ENCODE results near the gene CYTH3. TPM values are rescaled to one million over a fixed set of nuclear protein-coding genes. Genes with fewer than 3 reads are reported as not detected.

CYTH3 gene
- total RNA-seq, 1 donor, result 89.4 TPM

- Histone ChIP-seq H4K20me1 (ENCODE audit: insufficient read depth, low read length) (peaks cover 4% of the 10 kb centered on the region), H3K27me3 (ENCODE audit: insufficient read depth, low read length) (no peaks in the 10 kb centered on the region), H3K4me3 (ENCODE audit: insufficient read depth, low read length) (no peak overlapping the region), H3K27ac (ENCODE audit: low read depth, low read length) (peak overlapping the region; percentile 90), H2AFZ (ENCODE audit: low read length) (no peak overlapping the region), H3K4me2 (ENCODE audit: insufficient read depth, low read length) (peak overlapping the region; percentile 37), H3K79me2 (ENCODE audit: insufficient read depth, low read length) (peaks cover 95% of the 10 kb centered on the region), H3K9me3 (ENCODE audit: low read depth, low read length) (no peaks in the 10 kb centered on the region), H3K36me3 (ENCODE audit: insufficient read depth, low read length) (no peaks in the 10 kb centered on the region), H3K4me1 (ENCODE audit: insufficient read depth, low read length) (peaks cover 51% of the 10 kb centered on the region)
- no peak for TF ChIP-seq CTCF (IDR thresholded peaks at IDR 0.05; ENCODE audit: extremely low read depth, low read depth, low read length)
- DNase-seq (ENCODE audit: insufficient read length, low spot score, missing footprints), result no peak
Observed at GRCh38 chr7:6262221-6262620, 10.2 kb downstream of the CYTH3 start.

DNA sequence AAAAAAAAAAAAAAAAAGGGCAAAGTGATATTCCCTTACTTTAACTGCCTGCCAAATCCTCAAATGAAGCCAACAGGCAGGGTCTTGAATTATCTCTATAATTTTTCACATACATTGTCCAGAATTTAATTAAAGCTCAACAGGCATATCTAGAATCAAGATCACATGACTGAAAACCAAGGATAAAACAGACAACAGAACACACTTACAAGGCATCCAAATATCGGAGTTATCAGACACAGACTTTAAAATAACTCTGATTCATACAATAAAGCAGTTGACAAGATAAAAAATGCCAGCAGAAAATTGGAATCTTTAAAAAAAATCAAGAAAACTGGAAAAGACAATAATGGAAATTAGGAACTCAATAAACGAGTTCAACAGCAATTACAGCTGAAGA is 10.7 kb downstream of the CYTH3 start:
- DNase-seq (ENCODE audit: insufficient read length, low spot score, missing footprints), result no peak
- peaks cover 54% of the 10 kb centered on the region for H3K4me1 ChIP-seq (ENCODE audit: insufficient read depth, low read length)
- H4K20me1 ChIP-seq (ENCODE audit: insufficient read depth, low read length), result no peaks in the 10 kb centered on the region
- H3K27ac ChIP-seq (ENCODE audit: low read depth, low read length), result peak overlapping the region; percentile 90
- no peaks in the 10 kb centered on the region for H3K27me3 ChIP-seq (ENCODE audit: insufficient read depth, low read length)
- no peak overlapping the region for H3K4me3 ChIP-seq (ENCODE audit: insufficient read depth, low read length)
- H3K36me3 ChIP-seq (ENCODE audit: insufficient read depth, low read length), result no peaks in the 10 kb centered on the region
- H2AFZ ChIP-seq (ENCODE audit: low read length), result no peak overlapping the region
- no peak for TF ChIP-seq CTCF (IDR thresholded peaks at IDR 0.05; ENCODE audit: extremely low read depth, low read depth, low read length)
- peak overlapping the region; percentile 37 for H3K4me2 ChIP-seq (ENCODE audit: insufficient read depth, low read length)
- no peaks in the 10 kb centered on the region for H3K9me3 ChIP-seq (ENCODE audit: low read depth, low read length)
- peaks cover 90% of the 10 kb centered on the region for H3K79me2 ChIP-seq (ENCODE audit: insufficient read depth, low read length)

- no peak for TF ChIP-seq CTCF (IDR thresholded peaks at IDR 0.05; ENCODE audit: extremely low read depth, low read depth, low read length)
- H3K4me2 ChIP-seq (ENCODE audit: insufficient read depth, low read length), result peak overlapping the region; percentile 61
- H3K27ac ChIP-seq (ENCODE audit: low read depth, low read length), result peak overlapping the region; percentile 90
- peak overlapping the region; percentile 7 for H3K4me3 ChIP-seq (ENCODE audit: insufficient read depth, low read length)
- H3K79me2 ChIP-seq (ENCODE audit: insufficient read depth, low read length), result peaks cover 87% of the 10 kb centered on the region
- no peak for DNase-seq (ENCODE audit: insufficient read length, low spot score, missing footprints)
- H3K36me3 ChIP-seq (ENCODE audit: insufficient read depth, low read length), result no peaks in the 10 kb centered on the region
- H4K20me1 ChIP-seq (ENCODE audit: insufficient read depth, low read length), result no peaks in the 10 kb centered on the region
- no peaks in the 10 kb centered on the region for H3K9me3 ChIP-seq (ENCODE audit: low read depth, low read length)
- peaks cover 64% of the 10 kb centered on the region for H3K4me1 ChIP-seq (ENCODE audit: insufficient read depth, low read length)
- H3K27me3 ChIP-seq (ENCODE audit: insufficient read depth, low read length), result no peaks in the 10 kb centered on the region
- no peak overlapping the region for H2AFZ ChIP-seq (ENCODE audit: low read length)
Observed at GRCh38 chr7:6260291-6261187, 11.9 kb downstream of the CYTH3 start.

- peaks cover 87% of the 10 kb centered on the region for H3K79me2 ChIP-seq (ENCODE audit: insufficient read depth, low read length)
- H3K9me3 ChIP-seq (ENCODE audit: low read depth, low read length), result no peaks in the 10 kb centered on the region
- H2AFZ ChIP-seq (ENCODE audit: low read length), result no peak overlapping the region
- no peaks in the 10 kb centered on the region for H4K20me1 ChIP-seq (ENCODE audit: insufficient read depth, low read length)
- H3K27me3 ChIP-seq (ENCODE audit: insufficient read depth, low read length), result no peaks in the 10 kb centered on the region
- H3K4me2 ChIP-seq (ENCODE audit: insufficient read depth, low read length), result peak overlapping the region; percentile 54
- peaks cover 77% of the 10 kb centered on the region for H3K4me1 ChIP-seq (ENCODE audit: insufficient read depth, low read length)
- no peaks in the 10 kb centered on the region for H3K36me3 ChIP-seq (ENCODE audit: insufficient read depth, low read length)
- H3K4me3 ChIP-seq (ENCODE audit: insufficient read depth, low read length), result no peak overlapping the region
- TF ChIP-seq CTCF (IDR thresholded peaks at IDR 0.05; ENCODE audit: extremely low read depth, low read depth, low read length), result no peak
- H3K27ac ChIP-seq (ENCODE audit: low read depth, low read length), result peak overlapping the region; percentile 98
- no peak for DNase-seq (ENCODE audit: insufficient read length, low spot score, missing footprints)
Observed at GRCh38 chr7:6259257-6259656, 13.2 kb downstream of the CYTH3 start.

Data from osteoblast (primary cell).